ENCODE results near the gene PGAP1. TPM values are rescaled to one million over a fixed set of nuclear protein-coding genes. Genes with fewer than 3 reads are reported as not detected.

Gene PGAP1
- total and polyA plus RNA-seq, 2 experiments from 2014 or later, result 6.5 to 13.4 TPM

DNA sequence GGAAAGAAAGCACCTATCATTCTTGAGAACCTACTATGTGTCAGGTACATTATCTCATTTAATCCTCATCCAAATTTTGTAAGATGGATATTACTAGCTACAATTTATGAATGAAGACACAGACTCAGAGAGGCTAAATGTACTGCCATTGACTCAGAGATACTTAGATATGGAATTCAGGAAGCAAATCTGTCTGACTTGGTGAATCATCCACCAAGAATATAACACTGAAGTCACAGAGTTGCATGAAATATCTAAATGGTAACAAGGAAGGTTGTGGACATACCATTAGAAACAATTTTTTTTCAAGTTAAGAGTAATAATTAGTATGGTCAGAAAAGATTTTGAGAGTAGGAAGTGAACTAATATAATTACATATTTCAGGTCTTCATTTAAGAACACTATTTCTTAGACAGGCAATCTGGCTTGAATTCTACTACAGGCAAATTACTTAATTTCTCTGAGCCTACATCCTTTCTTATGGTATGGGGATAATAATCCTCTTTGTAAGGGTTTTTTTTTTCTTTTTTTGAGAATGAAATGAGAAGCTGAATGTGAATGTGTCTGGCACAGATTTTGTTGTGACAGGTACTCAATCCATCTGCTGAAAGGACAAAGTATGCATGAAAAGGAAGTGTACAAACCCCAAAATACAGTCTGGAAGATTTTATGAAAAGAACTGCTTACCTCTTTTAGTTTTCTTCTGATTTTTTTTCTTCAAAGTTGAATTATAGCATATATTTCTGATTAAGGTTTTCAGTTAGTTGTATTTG is 102.6 kb downstream of the PGAP1 start:
- no peaks in the 10 kb centered on the region for H3K4me1 ChIP-seq (ENCODE audit: low read depth)
- H3K4me3 ChIP-seq, result no peak overlapping the region
- no peaks in the 10 kb centered on the region for H3K9me3 ChIP-seq (ENCODE audit: low read depth)
- no peak overlapping the region for H3K27ac ChIP-seq
- TF ChIP-seq, protein P1, sequence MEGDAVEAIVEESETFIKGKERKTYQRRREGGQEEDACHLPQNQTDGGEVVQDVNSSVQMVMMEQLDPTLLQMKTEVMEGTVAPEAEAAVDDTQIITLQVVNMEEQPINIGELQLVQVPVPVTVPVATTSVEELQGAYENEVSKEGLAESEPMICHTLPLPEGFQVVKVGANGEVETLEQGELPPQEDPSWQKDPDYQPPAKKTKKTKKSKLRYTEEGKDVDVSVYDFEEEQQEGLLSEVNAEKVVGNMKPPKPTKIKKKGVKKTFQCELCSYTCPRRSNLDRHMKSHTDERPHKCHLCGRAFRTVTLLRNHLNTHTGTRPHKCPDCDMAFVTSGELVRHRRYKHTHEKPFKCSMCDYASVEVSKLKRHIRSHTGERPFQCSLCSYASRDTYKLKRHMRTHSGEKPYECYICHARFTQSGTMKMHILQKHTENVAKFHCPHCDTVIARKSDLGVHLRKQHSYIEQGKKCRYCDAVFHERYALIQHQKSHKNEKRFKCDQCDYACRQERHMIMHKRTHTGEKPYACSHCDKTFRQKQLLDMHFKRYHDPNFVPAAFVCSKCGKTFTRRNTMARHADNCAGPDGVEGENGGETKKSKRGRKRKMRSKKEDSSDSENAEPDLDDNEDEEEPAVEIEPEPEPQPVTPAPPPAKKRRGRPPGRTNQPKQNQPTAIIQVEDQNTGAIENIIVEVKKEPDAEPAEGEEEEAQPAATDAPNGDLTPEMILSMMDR (IDR thresholded peaks at IDR 0.05; ENCODE audit: low read depth, low read length), result no peak
- H3K36me3 ChIP-seq, result no peaks in the 10 kb centered on the region
- DNase-seq (ENCODE audit: low read depth in 1 of 2, low spot score in 1 of 2), result peak in 1 of 2 donors; percentile 71
- H3K27me3 ChIP-seq, result no peaks in the 10 kb centered on the region

DNA sequence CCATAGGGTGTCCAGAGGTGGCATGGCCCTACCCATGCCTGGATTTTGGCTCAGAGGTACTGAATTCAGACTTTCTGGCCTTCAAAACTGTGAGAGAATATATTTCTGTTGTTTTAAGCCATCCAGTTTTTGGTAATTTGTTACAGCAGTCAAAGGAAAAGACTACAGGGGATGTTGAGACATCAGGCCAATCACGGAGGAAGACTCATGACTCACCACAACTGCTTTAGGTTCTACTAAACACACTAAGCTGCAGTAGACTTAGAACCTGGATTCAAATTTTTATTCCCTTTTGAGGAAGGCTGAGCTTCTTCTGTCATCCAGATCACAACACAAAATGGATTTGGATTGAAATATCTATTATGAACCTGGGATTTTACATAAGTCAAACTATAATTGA is 105.3 kb downstream of the PGAP1 start:
- Histone ChIP-seq H3K4me3 (no peak overlapping the region), H3K9me3 (ENCODE audit: low read depth) (no peaks in the 10 kb centered on the region), H3K36me3 (no peaks in the 10 kb centered on the region), H3K27ac (no peak overlapping the region), H3K27me3 (no peaks in the 10 kb centered on the region), H3K4me1 (ENCODE audit: low read depth) (no peaks in the 10 kb centered on the region)
- TF ChIP-seq, protein P1 (IDR thresholded peaks at IDR 0.05; ENCODE audit: low read depth, low read length), result no peak
- peak in 1 of 2 donors; percentile 39 for DNase-seq (ENCODE audit: low read depth in 1 of 2, low spot score in 1 of 2)

GRCh38 chr2:196809260-196809659 is 117.2 kb downstream of the PGAP1 start, which contains the start of gene C2orf66:
Gene C2orf66, minus strand, starts transcription at chr2:196809355. Its CDS starts 19 bp downstream, at chr2:196809336.
- no peak for DNase-seq (ENCODE audit: low read depth in 1 of 2, low spot score in 1 of 2)
- H3K9me3 ChIP-seq (ENCODE audit: low read depth), result no peaks in the 10 kb centered on the region
- no peaks in the 10 kb centered on the region for H3K4me1 ChIP-seq (ENCODE audit: low read depth)
- TF ChIP-seq, protein P1 (IDR thresholded peaks at IDR 0.05; ENCODE audit: low read depth, low read length), result no peak
- no peaks in the 10 kb centered on the region for H3K36me3 ChIP-seq
- no peak within 1 kb of the TSS for H3K27ac ChIP-seq
- peaks cover 10% of the 10 kb centered on the region for H3K27me3 ChIP-seq
- H3K4me3 ChIP-seq, result no peak within 1 kb of the TSS

- H3K36me3 ChIP-seq, result no peaks in the 10 kb centered on the region
- no peak overlapping the region for H3K4me3 ChIP-seq
- DNase-seq (ENCODE audit: low read depth in 1 of 2, low spot score in 1 of 2), result peak in 1 of 2 donors; percentile 25
- no peaks in the 10 kb centered on the region for H3K9me3 ChIP-seq (ENCODE audit: low read depth)
- TF ChIP-seq, protein P1 (IDR thresholded peaks at IDR 0.05; ENCODE audit: low read depth, low read length), result peak; percentile 14
- no peak overlapping the region for H3K27ac ChIP-seq
- no peaks in the 10 kb centered on the region for H3K4me1 ChIP-seq (ENCODE audit: low read depth)
- peaks cover 18% of the 10 kb centered on the region for H3K27me3 ChIP-seq
Observed at GRCh38 chr2:196808083-196808665, 118.3 kb downstream of the PGAP1 start.

DNA sequence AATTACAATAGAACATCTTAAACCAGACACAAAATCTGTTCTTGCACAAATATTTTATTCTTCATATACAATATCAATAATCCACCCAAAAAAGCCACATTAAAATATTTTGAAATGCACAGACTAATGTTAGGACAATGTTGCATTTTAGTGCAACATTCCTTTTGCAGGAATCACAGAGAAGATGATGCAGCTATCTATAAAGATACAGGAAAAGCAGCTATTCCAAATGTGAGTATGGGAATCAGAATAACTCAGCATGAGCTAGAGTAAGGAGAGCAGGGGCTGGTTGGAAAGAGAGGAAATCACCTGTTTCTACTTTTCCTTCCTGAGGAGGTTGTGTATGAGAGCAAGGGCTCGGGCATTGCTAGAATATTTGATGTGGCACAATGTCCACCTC is 122.1 kb downstream of the PGAP1 start:
- H3K27me3 ChIP-seq, result peaks cover 18% of the 10 kb centered on the region
- H3K27ac ChIP-seq, result no peak overlapping the region
- H3K36me3 ChIP-seq, result no peaks in the 10 kb centered on the region

More for the DNA sequence above, 122.1 kb downstream of the PGAP1 start:
- DNase-seq (ENCODE audit: low read depth in 1 of 2, low spot score in 1 of 2), result no peak
- TF ChIP-seq, protein P1 (IDR thresholded peaks at IDR 0.05; ENCODE audit: low read depth, low read length), result no peak
- no peak overlapping the region for H3K4me3 ChIP-seq
- no peaks in the 10 kb centered on the region for H3K9me3 ChIP-seq (ENCODE audit: low read depth)
- H3K4me1 ChIP-seq (ENCODE audit: low read depth), result no peaks in the 10 kb centered on the region
